Karpas-422 (cell line): ENCODE data around the gene PITPNM1. TPM values are rescaled to one million over a fixed set of nuclear protein-coding genes. Genes with fewer than 3 reads are reported as not detected.
A peak's percentile ranks its signal among the peaks of the same experiment; 100 is the strongest.

Source experiments
- DNase-seq: peaks from one replicate; pipeline ENCODE4 v3.0.0-alpha.2; 2015
- H2AFZ ChIP-seq: fragments of 200-600 bp; sonication (generic); 2 replicates; pipeline ENCODE4 v1.6.1; 2014; ENCODE audit warnings: antibody characterized with exemption, low read length, mixed read lengths
- H3K27ac ChIP-seq: fragments of 200-600 bp; sonication (generic); 2 replicates; pipeline ENCODE4 v1.5.1; 2014; ENCODE audit warnings: mild to moderate bottlenecking, low read length, moderate library complexity
- H3K27me3 ChIP-seq: fragments of 200-600 bp; sonication (generic); 2 replicates; pipeline ENCODE4 v1.6.1; 2014; ENCODE audit warnings: low read length, mixed read lengths
- H3K36me3 ChIP-seq: fragments of 200-600 bp; sonication (generic); 2 replicates; pipeline ENCODE4 v1.6.1; 2014; ENCODE audit warnings: low read length, mixed read lengths; ENCODE audit not compliant: insufficient read depth
- H3K4me1 ChIP-seq: fragments of 200-600 bp; sonication (generic); 2 replicates; pipeline ENCODE4 v1.6.1; 2014; ENCODE audit warnings: mild to moderate bottlenecking, low read length, mixed read lengths
- H3K4me2 ChIP-seq: fragments of 200-600 bp; sonication (generic); 2 replicates; pipeline ENCODE4 v1.6.1; 2014; ENCODE audit warnings: low read length, low read depth, mild to moderate bottlenecking; ENCODE audit not compliant: poor library complexity, severe bottlenecking
- H3K4me3 ChIP-seq: fragments of 200-600 bp; sonication (generic); 2 replicates; pipeline ENCODE4 v1.5.1; 2014; ENCODE audit warnings: mild to moderate bottlenecking, antibody characterized with exemption, low read length, mixed read lengths
- H3K79me2 ChIP-seq: fragments of 200-600 bp; sonication (generic); 2 replicates; pipeline ENCODE4 v1.6.1; 2014; ENCODE audit warnings: mild to moderate bottlenecking, low read length, mixed read lengths
- H3K9ac ChIP-seq: fragments of 200-600 bp; sonication (generic); 2 replicates; pipeline ENCODE4 v1.6.0; 2014; ENCODE audit warnings: low read length
- H3K9me2 ChIP-seq: fragments of 200-600 bp; sonication (generic), shearing (Covaris generic); replicated peaks from 2 replicates; pipeline ENCODE4 v1.6.0; 2014; ENCODE audit warnings: mild to moderate bottlenecking, low read length, moderate library complexity; ENCODE audit not compliant: insufficient read depth
- H3K9me3 ChIP-seq: fragments of 300-700, 200-600 bp; sonication (generic); 2 replicates; pipeline ENCODE4 v1.6.1; 2014; ENCODE audit warnings: low read length, mixed read lengths
- H4K20me1 ChIP-seq: fragments of 200-600 bp; sonication (generic); 2 replicates; pipeline ENCODE4 v1.6.1; 2014; ENCODE audit warnings: mild to moderate bottlenecking, antibody characterized with exemption, low read length, low read depth; ENCODE audit not compliant: insufficient read depth
- total RNA-seq: library from RNA; depleted of rRNA; stranded (reverse); fragments of >200 nt; shearing (Covaris generic); gene quantifications from 2 replicates; pipeline ENCODE4 v1.2.3, GENCODE V29; 2014; ENCODE audit warnings: low replicate concordance

PITPNM1 gene
- total RNA-seq, 1 experiment from 2014 or later, result 79.6 TPM

DNA sequence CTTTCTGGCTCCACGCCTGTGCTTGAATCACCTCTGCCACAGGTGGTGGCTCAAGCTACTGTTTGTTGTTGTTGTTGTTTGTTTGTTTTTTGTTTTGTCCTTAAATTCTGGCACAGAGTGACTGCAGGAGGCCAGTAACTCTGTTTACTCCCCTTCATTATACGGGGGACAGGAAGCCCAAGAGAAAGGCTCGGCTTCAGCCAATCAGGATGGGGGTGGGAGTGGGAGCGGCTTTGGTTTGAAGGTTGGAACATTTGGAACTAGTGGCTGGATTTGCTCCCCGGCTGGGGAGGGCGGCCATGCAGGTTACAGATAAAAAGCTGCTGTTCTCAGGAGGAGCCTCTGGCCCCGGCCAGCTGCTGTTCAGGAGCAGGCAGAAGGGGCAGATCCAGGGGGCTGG is 37.8 kb upstream of the PITPNM1 start:
- Histone ChIP-seq H3K4me2 (no peak overlapping the region), H3K27ac (no peak overlapping the region), H3K4me3 (no peak overlapping the region), H4K20me1 (no peaks in the 10 kb centered on the region), H3K79me2 (no peaks in the 10 kb centered on the region), H3K4me1 (no peaks in the 10 kb centered on the region), H3K27me3 (no peaks in the 10 kb centered on the region), H3K9me2 (no peaks in the 10 kb centered on the region), H3K9ac (no peak overlapping the region), H3K9me3 (no peaks in the 10 kb centered on the region), H3K36me3 (no peaks in the 10 kb centered on the region), H2AFZ (no peak overlapping the region)
- DNase-seq, result no peak

DNA sequence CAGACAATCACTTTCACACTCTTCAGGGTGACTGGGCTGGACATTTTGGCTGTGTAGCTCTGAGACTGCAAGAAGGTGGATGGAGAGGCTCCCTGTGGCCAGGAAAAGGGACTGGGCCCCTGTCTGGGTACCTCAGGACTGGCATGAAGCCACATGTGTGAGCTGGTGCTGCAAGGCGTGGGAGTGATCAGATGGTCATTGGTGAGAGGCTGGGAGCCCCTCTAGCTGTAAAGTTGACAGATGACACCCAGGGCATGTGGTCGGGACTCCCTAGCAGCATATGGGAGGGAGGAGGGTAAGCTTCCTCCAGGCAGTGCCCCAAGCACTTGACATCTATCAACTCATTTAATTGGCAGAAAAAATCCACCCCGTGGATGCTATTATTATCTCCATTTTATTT is 37.0 kb upstream of the PITPNM1 start:
- Histone ChIP-seq H3K27me3 (no peaks in the 10 kb centered on the region), H3K9me3 (no peaks in the 10 kb centered on the region), H3K27ac (no peak overlapping the region), H3K9me2 (no peaks in the 10 kb centered on the region), H3K36me3 (no peaks in the 10 kb centered on the region), H3K4me1 (no peaks in the 10 kb centered on the region), H3K9ac (no peak overlapping the region), H3K4me3 (no peak overlapping the region), H3K4me2 (no peak overlapping the region), H2AFZ (no peak overlapping the region), H3K79me2 (no peaks in the 10 kb centered on the region), H4K20me1 (no peaks in the 10 kb centered on the region)
- no peak for DNase-seq

DNA sequence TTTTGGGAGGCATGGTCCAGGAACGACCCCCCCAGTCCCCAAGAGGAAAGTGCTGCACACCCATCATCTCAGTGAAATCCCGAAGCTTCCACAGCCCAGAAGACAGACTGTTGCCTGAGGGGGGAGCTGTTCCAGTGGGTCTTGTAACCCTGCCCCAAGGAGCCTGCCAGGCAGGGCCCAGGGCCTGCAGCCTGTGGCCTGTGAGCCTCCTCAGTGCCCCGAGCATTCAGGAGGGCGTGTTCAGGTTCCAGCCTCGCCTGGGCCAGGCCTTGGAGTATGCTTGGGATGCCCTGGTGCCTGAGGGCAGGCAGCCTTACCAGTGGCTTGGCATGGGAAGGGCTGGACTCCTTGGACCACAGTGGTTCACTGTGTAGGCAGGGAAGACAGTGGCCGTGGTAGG is 36.0 kb upstream of the PITPNM1 start:
- no peaks in the 10 kb centered on the region for H3K36me3 ChIP-seq
- H3K4me2 ChIP-seq, result no peak overlapping the region
- no peaks in the 10 kb centered on the region for H4K20me1 ChIP-seq
- no peak overlapping the region for H3K9ac ChIP-seq
- peak; percentile 47 for DNase-seq
- no peaks in the 10 kb centered on the region for H3K79me2 ChIP-seq
- no peaks in the 10 kb centered on the region for H3K27me3 ChIP-seq
- no peak overlapping the region for H2AFZ ChIP-seq
- no peaks in the 10 kb centered on the region for H3K9me3 ChIP-seq
- H3K4me3 ChIP-seq, result no peak overlapping the region
- no peak overlapping the region for H3K27ac ChIP-seq
- no peaks in the 10 kb centered on the region for H3K4me1 ChIP-seq
- no peaks in the 10 kb centered on the region for H3K9me2 ChIP-seq

DNA sequence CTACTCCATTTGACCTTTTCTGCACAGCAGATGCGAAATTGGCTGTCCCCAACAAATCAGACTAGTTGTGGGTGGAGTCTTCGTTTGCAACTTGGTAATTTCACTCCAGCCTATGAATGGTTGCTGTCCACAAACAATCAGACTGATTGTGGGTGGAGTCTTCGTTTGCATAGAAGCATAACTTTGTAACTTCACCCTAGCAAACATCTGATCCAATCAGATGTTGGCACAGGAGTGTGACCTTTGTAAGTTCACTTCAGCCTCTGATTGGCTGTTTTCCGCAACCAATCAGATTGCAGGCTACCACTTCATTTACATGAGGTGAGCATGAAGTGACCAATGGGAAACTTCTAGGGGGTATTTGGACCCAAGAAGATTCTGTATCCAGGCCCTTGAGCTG is 34.4 kb upstream of the PITPNM1 start:
- Histone ChIP-seq H4K20me1 (no peaks in the 10 kb centered on the region), H3K9me3 (peaks cover 2% of the 10 kb centered on the region), H3K27me3 (no peaks in the 10 kb centered on the region), H3K4me1 (no peaks in the 10 kb centered on the region), H3K4me3 (no peak overlapping the region), H3K9ac (no peak overlapping the region), H3K27ac (no peak overlapping the region), H3K4me2 (no peak overlapping the region), H3K36me3 (no peaks in the 10 kb centered on the region), H3K79me2 (no peaks in the 10 kb centered on the region), H2AFZ (no peak overlapping the region), H3K9me2 (no peaks in the 10 kb centered on the region)
- DNase-seq, result peak; percentile 53

DNA sequence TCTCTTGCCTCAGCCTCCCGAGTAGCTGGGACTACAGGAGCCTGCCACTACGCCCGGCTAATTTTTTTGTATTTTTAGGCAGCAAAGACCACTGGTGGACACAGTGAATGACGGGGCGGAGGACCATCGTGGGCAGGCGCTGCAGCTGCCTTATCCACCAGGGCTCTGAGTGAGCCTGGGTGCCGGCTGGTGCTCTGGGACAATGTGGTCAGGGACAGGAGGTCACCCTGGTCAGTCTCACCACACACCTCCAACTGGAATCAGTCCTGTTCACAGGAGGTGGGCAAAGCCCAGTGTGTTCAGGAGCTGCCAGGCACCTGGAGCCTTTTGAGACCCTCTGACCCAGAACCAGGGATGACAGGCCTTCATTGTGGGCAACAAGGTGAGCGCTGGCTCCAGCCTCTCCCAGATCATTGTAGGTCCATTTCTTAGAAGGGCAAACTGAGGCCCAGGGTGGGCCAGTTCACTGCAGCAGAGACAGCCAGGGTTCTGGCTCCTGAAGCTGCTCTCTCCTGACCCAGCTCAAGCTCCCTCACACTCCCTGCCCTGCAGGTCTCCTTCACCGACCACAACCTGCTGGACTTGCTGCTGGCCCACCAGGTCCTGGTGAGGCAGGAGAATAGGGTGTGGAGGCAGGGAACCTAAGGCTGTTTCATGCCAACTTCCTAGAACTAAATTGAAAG is 33.8 kb upstream of the PITPNM1 start:
- no peak overlapping the region for H3K27ac ChIP-seq
- H3K4me2 ChIP-seq, result no peak overlapping the region
- no peak overlapping the region for H2AFZ ChIP-seq
- peaks cover 7% of the 10 kb centered on the region for H3K9me3 ChIP-seq
- H3K27me3 ChIP-seq, result no peaks in the 10 kb centered on the region
- H3K9ac ChIP-seq, result no peak overlapping the region
- no peak for DNase-seq
- H3K79me2 ChIP-seq, result no peaks in the 10 kb centered on the region
- H3K9me2 ChIP-seq, result no peaks in the 10 kb centered on the region
- H3K36me3 ChIP-seq, result no peaks in the 10 kb centered on the region
- no peak overlapping the region for H3K4me3 ChIP-seq
- no peaks in the 10 kb centered on the region for H3K4me1 ChIP-seq
- no peaks in the 10 kb centered on the region for H4K20me1 ChIP-seq

DNA sequence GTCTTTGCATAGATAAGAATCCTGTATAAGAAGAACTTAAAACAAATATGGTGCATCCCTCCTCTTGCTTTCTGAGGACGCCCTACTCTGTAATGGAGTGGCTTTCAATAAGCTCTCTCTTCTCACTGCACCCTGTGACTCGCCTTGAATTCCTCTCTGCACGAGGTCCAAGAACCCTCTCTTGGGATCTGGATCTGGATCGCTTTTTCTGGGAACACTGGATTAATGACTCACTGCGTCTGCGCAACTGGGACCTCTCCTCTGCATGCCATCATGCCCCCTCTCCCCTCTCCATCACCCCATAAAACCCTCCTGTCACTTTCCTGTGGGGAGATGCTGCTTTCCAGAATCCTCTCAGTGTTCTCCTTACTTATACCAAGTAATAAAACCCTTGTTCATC is 33.1 kb upstream of the PITPNM1 start:
- H3K4me3 ChIP-seq, result no peak overlapping the region
- no peak overlapping the region for H3K27ac ChIP-seq
- no peak overlapping the region for H2AFZ ChIP-seq
- no peaks in the 10 kb centered on the region for H4K20me1 ChIP-seq
- H3K4me1 ChIP-seq, result no peaks in the 10 kb centered on the region
- H3K4me2 ChIP-seq, result no peak overlapping the region
- DNase-seq, result no peak
- H3K36me3 ChIP-seq, result no peaks in the 10 kb centered on the region
- H3K9me2 ChIP-seq, result no peaks in the 10 kb centered on the region
- no peak overlapping the region for H3K9ac ChIP-seq
- no peaks in the 10 kb centered on the region for H3K79me2 ChIP-seq
- H3K27me3 ChIP-seq, result no peaks in the 10 kb centered on the region; the same call in 1 of the 2 replicates
- H3K9me3 ChIP-seq, result peaks cover 13% of the 10 kb centered on the region

DNA sequence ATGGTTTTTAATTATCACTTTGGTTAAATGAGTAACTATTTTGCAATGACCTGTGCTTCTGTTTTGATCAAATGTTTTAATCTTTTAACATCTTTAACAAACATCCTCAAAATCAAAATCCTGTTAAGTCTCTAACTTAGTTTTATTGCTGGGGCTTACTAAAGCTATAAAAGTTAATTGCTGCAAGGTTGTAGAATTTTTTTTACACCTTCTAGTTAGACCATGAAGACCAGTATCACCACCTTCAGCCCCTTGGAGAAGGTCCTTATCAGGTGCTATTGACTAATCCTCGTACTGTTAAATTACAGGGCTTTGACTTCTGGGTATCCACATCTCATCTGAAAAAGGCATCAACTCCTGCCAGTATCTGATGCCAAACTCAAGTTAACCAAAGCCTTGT is 30.4 kb upstream of the PITPNM1 start:
- no peak overlapping the region for H3K27ac ChIP-seq
- no peak overlapping the region for H2AFZ ChIP-seq
- no peaks in the 10 kb centered on the region for H3K4me1 ChIP-seq
- H3K79me2 ChIP-seq, result no peaks in the 10 kb centered on the region
- H3K27me3 ChIP-seq, result no peaks in the 10 kb centered on the region; the same call in 1 of the 2 replicates
- H3K9me3 ChIP-seq, result peaks cover 16% of the 10 kb centered on the region
- H4K20me1 ChIP-seq, result no peaks in the 10 kb centered on the region
- H3K4me2 ChIP-seq, result no peak overlapping the region
- no peaks in the 10 kb centered on the region for H3K36me3 ChIP-seq
- H3K9ac ChIP-seq, result no peak overlapping the region
- no peaks in the 10 kb centered on the region for H3K9me2 ChIP-seq
- no peak overlapping the region for H3K4me3 ChIP-seq
- DNase-seq, result no peak

DNA sequence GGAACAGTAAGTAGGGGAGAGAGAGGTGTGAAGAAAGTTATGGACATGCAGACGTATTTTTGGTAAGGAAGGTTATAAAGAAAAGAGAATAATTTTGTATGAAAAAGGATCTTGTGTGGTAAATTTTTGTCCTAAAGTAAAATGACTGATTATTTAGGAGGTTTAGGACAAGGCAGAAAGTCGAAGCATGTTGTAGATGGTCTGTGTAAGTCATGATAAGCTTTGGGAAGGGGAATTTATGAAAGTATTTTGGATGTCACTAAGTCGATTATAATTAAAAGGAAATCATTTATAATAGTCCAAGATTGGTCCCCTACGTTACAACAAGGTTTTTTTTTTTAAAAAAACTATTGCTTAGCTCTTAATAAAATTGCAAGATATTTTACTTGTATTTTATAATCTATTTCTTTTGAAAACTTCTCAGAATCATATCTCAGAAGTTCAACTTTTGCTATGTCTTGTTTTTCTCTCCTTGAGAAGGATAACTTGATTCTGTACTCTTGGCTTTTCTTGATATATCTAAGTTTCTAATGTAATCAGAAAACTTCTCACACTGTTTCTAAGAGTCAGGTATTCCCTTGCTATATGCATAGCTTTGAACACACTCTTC is 29.0 kb upstream of the PITPNM1 start:
- no peak overlapping the region for H3K4me2 ChIP-seq
- H3K27me3 ChIP-seq, result no peaks in the 10 kb centered on the region; the same call in 1 of the 2 replicates
- H3K36me3 ChIP-seq, result no peaks in the 10 kb centered on the region
- H4K20me1 ChIP-seq, result no peaks in the 10 kb centered on the region
- no peaks in the 10 kb centered on the region for H3K9me2 ChIP-seq
- H3K9me3 ChIP-seq, result peaks cover 16% of the 10 kb centered on the region
- no peak overlapping the region for H3K9ac ChIP-seq
- no peak overlapping the region for H2AFZ ChIP-seq
- H3K4me3 ChIP-seq, result no peak overlapping the region
- H3K79me2 ChIP-seq, result no peaks in the 10 kb centered on the region
- H3K4me1 ChIP-seq, result no peaks in the 10 kb centered on the region
- DNase-seq, result peak; percentile 49
- H3K27ac ChIP-seq, result no peak overlapping the region
